Activated naive CD8-positive, alpha-beta T cell treated with anti-CD3 and anti-CD28 coated beads for 36 hours (primary cell): Measurements from ENCODE around the gene CASS4. TPM values are rescaled to one million over a fixed set of nuclear protein-coding genes. Genes with fewer than 3 reads are reported as not detected.
"Not testable (repeated sequence)": the region's sequence is repeated elsewhere in the genome, so short reads cannot be mapped to it uniquely, and the experiment has no call there.

Experiments used
- DNase-seq: peaks from one replicate; pipeline ENCODE4 v3.0.0; 2021
- H3K27ac Mint-ChIP-seq: one replicate; pipeline ENCODE4 v1.8.0; 2022; ENCODE audit warnings: mild to moderate bottlenecking, moderate library complexity, mixed read lengths
- H3K27me3 Mint-ChIP-seq: one replicate; pipeline ENCODE4 v1.8.0; 2022; ENCODE audit warnings: mild to moderate bottlenecking, mixed read lengths
- H3K36me3 Mint-ChIP-seq: one replicate; pipeline ENCODE4 v1.8.0; 2021; ENCODE audit warnings: mild to moderate bottlenecking, mixed read lengths
- H3K4me1 Mint-ChIP-seq: one replicate; pipeline ENCODE4 v1.8.0; 2021; ENCODE audit warnings: mixed read lengths
- H3K4me3 Mint-ChIP-seq: one replicate; pipeline ENCODE4 v1.8.0; 2022; ENCODE audit warnings: mild to moderate bottlenecking, moderate library complexity, mixed read lengths
- H3K9me3 Mint-ChIP-seq: one replicate; pipeline ENCODE4 v1.8.0; 2022; ENCODE audit warnings: mixed read lengths
- total RNA-seq, 2 experiments: library from RNA; stranded (reverse); gene quantifications; one replicate each; pipeline ENCODE4 v1.2.3, GENCODE V29; 2021

The CASS4 gene
- total RNA-seq, 2 experiments from 2014 or later = 3.0 to 3.4 TPM

DNA sequence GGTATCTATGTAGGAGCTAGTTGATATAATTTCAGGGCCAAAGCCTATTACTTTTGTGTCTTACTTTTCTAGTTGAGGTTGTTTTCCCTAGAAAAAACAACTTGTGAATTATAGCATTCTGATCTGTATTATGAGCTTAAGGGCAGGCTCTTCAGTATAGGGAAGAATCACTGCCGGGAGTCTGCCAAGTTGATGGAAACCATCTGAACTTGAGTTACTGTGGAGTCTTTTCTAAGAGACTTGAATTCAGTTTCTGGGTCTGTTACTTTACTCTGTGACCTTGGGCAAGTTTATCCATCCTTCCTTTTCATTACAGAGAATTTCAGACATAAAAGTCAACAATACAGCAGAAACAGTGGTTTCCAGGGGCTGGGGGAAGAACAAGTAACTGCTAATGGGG lies 2.1 kb upstream of the CASS4 start:
- no peak for DNase-seq
- peaks cover 5% of the 10 kb centered on the region for H3K9me3 Mint-ChIP-seq
- H3K27ac Mint-ChIP-seq = peak overlapping the region; percentile 8
- no peak overlapping the region for H3K4me3 Mint-ChIP-seq
- H3K36me3 Mint-ChIP-seq = peaks cover 56% of the 10 kb centered on the region
- H3K27me3 Mint-ChIP-seq = no peaks in the 10 kb centered on the region
- peaks cover 42% of the 10 kb centered on the region for H3K4me1 Mint-ChIP-seq

DNA sequence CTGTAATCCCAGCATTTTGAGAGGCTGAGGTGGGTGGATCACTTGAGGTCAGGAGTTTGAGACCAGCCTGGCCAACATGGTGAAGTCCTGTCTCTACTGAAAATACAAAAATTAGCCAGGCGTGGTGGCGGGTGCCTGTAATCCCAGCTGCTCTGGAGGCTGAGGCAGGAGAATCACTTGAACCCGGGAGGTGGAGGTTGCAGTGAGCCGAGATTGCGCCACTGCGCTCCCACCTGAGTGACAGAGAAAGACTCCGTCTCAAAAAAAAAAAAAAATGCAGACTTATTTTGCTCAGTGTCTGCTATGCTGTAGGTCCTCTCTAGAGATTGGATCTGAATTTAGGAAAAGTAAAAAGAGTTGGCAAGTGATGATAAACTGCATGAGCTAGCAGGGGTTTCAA lies 773 bp upstream of the CASS4 start:
- H3K9me3 Mint-ChIP-seq, H3K27me3 Mint-ChIP-seq, DNase-seq: not testable (repeated sequence)
- Mint-ChIP-seq H3K27ac (peak overlapping the region; percentile 90), H3K4me1 (peaks cover 45% of the 10 kb centered on the region), H3K4me3 (peak overlapping the region; percentile 80), H3K36me3 (peaks cover 45% of the 10 kb centered on the region)

DNA sequence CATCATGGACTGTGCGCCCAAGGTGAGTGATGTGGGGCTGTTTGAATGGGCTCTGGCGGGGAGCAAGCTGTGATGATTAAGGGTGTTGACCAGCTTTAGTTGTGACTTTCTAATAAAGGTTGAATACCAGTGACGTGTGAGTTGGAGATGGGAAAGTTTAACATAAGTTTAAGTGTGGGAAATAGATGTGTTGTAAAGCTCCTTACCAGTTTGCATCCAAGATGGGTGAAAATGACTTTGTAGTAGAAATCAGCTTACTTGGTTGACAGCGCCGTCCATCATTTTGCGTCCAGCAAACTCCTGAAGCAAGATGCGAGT lies 372 bp downstream of the CASS4 start:
- peaks cover 45% of the 10 kb centered on the region for H3K36me3 Mint-ChIP-seq

DNA sequence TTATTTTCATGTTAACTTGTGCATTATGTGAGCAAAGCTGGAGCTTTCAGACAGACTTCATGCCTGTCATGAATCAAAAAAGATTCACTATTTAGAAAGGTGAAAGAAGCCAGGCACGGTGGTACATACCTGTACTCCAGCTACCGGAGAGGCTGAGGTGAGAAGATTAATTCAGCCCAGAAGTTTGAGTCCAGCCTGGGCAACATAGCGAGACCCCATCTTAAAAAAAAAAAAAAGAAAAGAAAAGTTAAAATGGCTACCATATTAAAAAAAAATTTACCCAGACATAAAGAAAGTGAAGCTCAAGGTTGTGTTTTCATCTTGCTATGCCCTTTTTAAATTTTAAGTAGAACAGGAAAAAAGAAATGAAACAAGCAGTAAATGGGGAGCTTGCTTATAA lies 889 bp downstream of the CASS4 start:
- H3K27me3 Mint-ChIP-seq = no peaks in the 10 kb centered on the region
- peaks cover 5% of the 10 kb centered on the region for H3K9me3 Mint-ChIP-seq
- peak overlapping the region; percentile 90 for H3K27ac Mint-ChIP-seq
- no peak for DNase-seq
- H3K4me3 Mint-ChIP-seq = peak overlapping the region; percentile 80
- peaks cover 60% of the 10 kb centered on the region for H3K4me1 Mint-ChIP-seq
- peaks cover 43% of the 10 kb centered on the region for H3K36me3 Mint-ChIP-seq

More for the DNA sequence above, 372 bp downstream of the CASS4 start:
- no peaks in the 10 kb centered on the region for H3K27me3 Mint-ChIP-seq
- peak; percentile 32 for DNase-seq
- peak overlapping the region; percentile 80 for H3K4me3 Mint-ChIP-seq
- peaks cover 55% of the 10 kb centered on the region for H3K4me1 Mint-ChIP-seq
- peak overlapping the region; percentile 90 for H3K27ac Mint-ChIP-seq
- peaks cover 5% of the 10 kb centered on the region for H3K9me3 Mint-ChIP-seq

DNA sequence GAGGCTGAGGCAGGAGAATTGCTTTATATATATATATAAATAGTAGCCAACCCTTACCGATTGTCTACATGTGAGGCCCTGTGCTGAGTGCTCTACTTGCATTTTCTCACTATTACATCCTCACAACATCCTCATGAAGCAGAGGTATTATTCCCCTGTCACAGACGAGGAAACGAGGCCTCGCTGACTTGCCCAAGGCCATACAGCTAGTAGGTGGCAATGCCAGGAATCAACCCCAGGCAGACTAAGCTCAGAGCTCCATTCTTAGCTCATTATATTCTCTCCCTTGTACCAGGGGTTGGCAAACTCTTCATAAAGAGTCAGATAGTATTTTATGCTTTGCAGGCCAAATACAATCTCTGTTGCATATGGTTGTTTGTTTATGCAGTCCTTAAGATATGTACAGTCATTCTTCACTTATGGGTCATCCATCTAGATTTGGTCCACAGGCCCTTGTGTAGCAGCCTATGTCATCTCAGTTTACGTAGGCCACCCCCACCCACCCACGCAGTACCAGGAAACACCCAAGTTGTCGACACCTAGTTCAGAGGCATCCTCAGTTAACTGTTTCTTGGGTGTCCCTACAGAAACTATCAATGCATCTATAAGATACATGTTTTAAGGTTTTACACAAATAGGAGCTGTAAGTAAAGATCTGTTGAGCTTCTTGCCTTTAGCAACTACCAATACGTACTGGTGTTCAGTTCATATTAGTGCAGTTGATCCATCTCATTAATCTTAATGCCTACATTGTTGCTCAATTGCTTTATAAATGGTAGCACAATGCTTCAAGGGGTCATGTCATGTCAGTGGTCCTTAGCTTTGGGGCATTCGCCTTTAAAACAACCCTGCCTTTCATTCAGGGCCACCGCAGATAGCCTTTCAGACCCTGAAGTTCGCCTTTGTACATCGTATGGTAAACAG lies 3.0 kb downstream of the CASS4 start:
- Mint-ChIP-seq H3K27me3 (no peaks in the 10 kb centered on the region), H3K27ac (peak overlapping the region; percentile 83), H3K9me3 (peaks cover 5% of the 10 kb centered on the region), H3K4me3 (peak overlapping the region; percentile 27), H3K4me1 (peaks cover 74% of the 10 kb centered on the region), H3K36me3 (peaks cover 40% of the 10 kb centered on the region)
- peak; percentile 56 for DNase-seq

DNA sequence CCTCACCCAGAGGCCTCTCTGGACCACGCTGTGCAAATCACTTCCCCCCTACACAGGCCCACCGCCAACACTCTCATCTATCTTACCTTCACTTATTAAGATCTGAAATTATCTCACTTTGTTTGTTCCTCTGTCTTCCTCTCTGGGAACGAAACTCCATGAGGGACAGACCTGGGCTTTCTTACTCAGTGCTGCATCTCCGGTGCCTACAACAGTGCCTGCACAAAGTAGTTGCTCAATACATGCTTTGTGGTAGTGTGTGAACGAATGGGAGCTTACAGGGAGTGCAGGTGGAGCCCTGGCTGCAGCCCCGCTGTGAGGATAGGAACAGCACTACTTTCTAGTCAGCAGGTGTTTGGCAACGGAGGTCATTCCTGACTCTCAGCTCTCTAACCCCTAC lies 5.3 kb downstream of the CASS4 start:
- Mint-ChIP-seq H3K9me3 (peaks cover 4% of the 10 kb centered on the region), H3K27me3 (no peaks in the 10 kb centered on the region), H3K4me1 (peaks cover 81% of the 10 kb centered on the region), H3K4me3 (no peak overlapping the region), H3K27ac (peak overlapping the region; percentile 95), H3K36me3 (peaks cover 42% of the 10 kb centered on the region)
- DNase-seq = no peak

DNA sequence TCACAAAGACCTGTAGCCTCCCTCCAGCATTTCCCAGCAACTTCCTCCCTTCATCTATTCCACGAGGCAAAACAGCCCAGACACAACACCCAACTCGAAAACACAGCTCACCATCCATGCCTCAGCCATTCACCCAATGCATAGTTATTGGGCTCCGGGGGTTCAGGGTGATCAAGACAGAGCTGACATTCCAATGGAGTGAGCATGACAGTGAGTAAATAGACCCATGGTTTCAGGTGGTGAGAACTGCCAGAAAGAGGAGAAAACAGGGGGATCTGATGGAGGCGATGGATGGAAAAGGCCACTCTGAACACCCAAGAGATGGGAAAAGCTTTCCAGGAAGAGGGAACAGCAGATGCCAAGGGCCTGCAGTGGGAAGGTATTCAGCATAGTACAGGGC lies 5.9 kb downstream of the CASS4 start:
- peak overlapping the region; percentile 95 for H3K27ac Mint-ChIP-seq
- H3K4me3 Mint-ChIP-seq = peak overlapping the region; percentile 73
- peaks cover 40% of the 10 kb centered on the region for H3K36me3 Mint-ChIP-seq
- H3K27me3 Mint-ChIP-seq = no peaks in the 10 kb centered on the region
- DNase-seq = no peak
- peaks cover under 1% of the 10 kb centered on the region for H3K9me3 Mint-ChIP-seq
- peaks cover 81% of the 10 kb centered on the region for H3K4me1 Mint-ChIP-seq

DNA sequence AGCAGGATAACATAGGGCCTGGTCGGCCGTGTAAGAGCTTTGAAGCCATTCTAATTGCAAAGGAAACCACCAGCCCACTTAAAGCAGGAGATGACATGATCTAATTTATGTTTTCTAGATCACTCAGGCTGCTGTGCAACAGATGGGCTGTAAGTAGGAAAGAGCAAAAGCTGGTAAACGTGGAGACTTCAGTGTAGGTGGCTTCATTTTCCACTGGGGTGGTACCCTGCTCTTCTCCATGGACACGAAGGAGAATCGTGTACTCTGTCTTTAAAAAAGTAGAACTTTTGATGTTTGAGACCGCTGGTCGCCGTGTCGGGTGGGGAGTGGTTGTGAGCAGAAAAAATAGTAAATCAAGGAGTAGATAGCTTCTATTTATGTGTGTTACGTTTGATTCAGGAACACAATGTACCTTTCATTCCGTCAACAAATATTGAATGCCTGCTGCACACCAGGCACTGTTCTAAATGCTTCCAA lies 6.4 kb downstream of the CASS4 start:
- Mint-ChIP-seq H3K9me3 (no peaks in the 10 kb centered on the region), H3K36me3 (peaks cover 38% of the 10 kb centered on the region), H3K4me3 (peak overlapping the region; percentile 73), H3K4me1 (peaks cover 85% of the 10 kb centered on the region), H3K27me3 (no peaks in the 10 kb centered on the region), H3K27ac (peak overlapping the region; percentile 95)
- DNase-seq = no peak

DNA sequence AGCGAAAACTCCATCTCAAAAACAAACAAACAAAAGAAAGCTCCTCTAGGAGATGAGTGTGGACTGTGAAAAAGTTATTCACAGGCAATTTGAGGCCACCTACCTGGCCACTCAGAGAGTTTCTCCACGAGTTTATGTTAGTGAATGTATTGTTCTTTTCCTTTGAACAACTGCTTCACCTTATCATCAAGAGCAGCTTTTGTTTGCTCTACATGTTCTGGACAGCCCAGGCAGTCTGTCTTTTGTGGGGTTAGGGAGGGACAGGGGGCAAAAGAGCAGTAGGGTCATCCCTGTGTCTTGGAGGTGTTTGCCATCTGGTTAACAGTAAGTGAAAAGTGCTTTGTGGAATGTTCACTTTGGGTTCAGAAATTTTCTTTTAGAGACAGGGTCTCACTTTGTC lies 8.0 kb downstream of the CASS4 start:
- peak overlapping the region; percentile 58 for H3K27ac Mint-ChIP-seq
- H3K27me3 Mint-ChIP-seq = no peaks in the 10 kb centered on the region
- H3K9me3 Mint-ChIP-seq = no peaks in the 10 kb centered on the region
- H3K4me3 Mint-ChIP-seq = no peak overlapping the region
- no peak for DNase-seq
- H3K36me3 Mint-ChIP-seq = peaks cover 32% of the 10 kb centered on the region
- H3K4me1 Mint-ChIP-seq = peaks cover 86% of the 10 kb centered on the region

DNA sequence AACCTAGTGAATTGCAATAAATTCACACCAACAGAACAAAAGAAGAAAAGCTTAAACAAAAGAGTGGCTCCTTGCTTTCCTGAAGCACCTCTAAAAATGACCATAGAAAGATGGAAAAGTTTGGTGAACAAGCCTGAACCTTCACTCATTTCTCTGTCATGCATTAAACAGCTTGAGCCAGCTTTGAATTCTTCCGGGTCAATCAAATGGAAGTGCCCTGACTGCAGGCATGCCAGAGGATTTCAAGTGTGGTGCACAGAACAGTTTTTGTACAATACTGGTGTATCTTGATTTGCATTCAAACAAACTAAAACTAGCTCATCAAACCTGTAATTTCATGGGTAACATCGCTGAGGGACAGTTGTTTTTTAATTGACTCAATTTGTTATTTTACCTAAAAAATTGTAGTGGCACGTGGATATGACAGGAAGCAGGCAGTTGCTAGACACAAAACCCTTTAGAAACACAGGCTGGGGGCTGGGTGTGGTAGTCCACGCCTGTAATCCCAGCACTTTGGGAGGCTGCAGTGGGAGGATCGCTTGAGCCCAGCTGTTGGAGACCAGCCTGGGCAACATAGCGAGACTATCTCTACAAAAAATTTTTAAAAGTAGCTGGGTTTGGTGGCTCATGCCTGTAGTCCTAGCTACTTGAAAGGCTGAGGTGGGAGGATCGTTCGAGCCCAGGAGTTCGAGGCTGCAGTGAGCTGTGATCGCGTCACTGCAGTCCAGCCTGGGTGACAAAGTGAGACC lies 9.1 kb downstream of the CASS4 start:
- no peak overlapping the region for H3K4me3 Mint-ChIP-seq
- H3K36me3 Mint-ChIP-seq = peaks cover 32% of the 10 kb centered on the region
- H3K27ac Mint-ChIP-seq = peak overlapping the region; percentile 83
- no peak for DNase-seq
- H3K9me3 Mint-ChIP-seq = no peaks in the 10 kb centered on the region
- no peaks in the 10 kb centered on the region for H3K27me3 Mint-ChIP-seq
- peaks cover 83% of the 10 kb centered on the region for H3K4me1 Mint-ChIP-seq

DNA sequence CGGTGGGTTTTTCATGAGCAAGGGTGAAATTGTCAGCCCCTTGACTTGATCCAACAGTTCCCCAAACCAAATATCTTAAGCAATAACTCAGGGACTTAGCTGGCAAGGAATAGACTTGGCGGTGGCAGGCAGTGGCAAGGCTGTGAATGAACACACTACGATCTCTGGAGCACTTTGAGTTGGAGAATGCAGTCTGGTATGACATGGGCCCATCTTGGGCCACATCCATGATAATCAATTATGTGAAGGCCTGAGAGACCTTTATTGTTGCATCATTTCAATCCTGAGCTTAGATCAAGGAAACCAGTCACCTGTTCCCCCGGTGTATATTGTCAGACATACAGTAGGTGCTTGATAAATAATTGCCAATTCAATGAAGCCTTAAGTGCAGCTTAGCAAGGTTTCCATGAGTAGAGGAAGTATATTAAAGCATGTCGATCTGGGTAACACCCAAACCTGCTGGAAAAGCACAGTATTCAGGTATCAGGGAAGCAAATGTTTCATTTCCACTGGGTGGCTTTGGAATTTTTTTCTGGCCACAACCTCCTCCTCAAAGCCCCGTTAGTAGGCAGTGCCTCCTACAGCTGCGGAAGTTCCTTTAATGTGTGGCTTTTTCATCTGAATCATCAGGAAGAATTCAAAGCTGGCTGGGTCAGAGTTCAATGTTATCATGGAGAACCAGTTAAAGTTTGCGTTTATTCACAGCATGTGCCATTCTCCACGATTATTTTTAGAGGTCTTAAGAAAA lies 10.2 kb downstream of the CASS4 start:
- no peak for DNase-seq
- Mint-ChIP-seq H3K27ac (peak overlapping the region; percentile 83), H3K4me1 (peaks cover 77% of the 10 kb centered on the region), H3K27me3 (no peaks in the 10 kb centered on the region), H3K36me3 (peaks cover 26% of the 10 kb centered on the region), H3K9me3 (no peaks in the 10 kb centered on the region), H3K4me3 (peak overlapping the region; percentile 15)

DNA sequence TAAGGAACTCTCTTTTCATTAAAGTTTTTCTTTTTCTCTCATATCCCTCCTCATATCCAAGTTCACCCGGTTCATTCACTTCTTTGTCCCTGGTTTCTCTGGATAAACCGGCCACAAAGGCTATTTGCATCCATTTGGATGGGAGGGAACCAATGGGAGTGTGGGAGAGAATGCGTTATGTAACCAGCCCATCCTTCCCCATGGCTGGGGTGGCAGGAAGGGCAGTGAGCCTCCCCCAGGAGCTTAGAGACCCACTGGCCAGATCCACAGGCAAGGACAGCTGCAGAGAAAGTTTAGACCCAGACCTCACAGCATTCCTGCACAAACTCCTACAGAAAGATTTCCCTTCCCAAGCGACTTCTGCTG lies 10.7 kb downstream of the CASS4 start:
- H3K27me3 Mint-ChIP-seq = no peaks in the 10 kb centered on the region
- peaks cover 23% of the 10 kb centered on the region for H3K36me3 Mint-ChIP-seq
- DNase-seq = no peak
- H3K4me3 Mint-ChIP-seq = peak overlapping the region; percentile 4
- H3K27ac Mint-ChIP-seq = peak overlapping the region; percentile 83
- peaks cover 77% of the 10 kb centered on the region for H3K4me1 Mint-ChIP-seq
- no peaks in the 10 kb centered on the region for H3K9me3 Mint-ChIP-seq

DNA sequence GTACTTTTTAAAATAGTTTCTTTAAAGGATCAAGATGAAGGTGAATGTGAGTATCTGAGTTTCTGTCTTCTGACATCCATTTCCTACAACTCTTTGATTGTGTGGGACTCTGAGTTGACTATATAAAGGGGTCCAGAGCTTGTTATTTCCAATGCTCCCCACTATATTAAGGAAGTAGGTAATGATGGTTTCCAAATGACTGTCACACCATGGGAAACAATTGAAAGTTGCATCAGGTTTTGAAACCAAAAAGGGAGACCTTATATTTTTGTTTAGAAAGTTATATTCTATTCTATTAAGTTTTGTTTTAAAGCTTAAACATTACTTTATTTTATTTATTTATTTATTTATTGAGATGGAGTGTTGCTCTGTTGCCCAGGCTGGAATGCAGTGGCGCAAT lies 11.2 kb downstream of the CASS4 start:
- no peak for DNase-seq
- H3K9me3 Mint-ChIP-seq = no peaks in the 10 kb centered on the region
- H3K36me3 Mint-ChIP-seq = peaks cover 23% of the 10 kb centered on the region
- no peaks in the 10 kb centered on the region for H3K27me3 Mint-ChIP-seq
- peaks cover 77% of the 10 kb centered on the region for H3K4me1 Mint-ChIP-seq
- H3K4me3 Mint-ChIP-seq = no peak overlapping the region
- H3K27ac Mint-ChIP-seq = peak overlapping the region; percentile 83

DNA sequence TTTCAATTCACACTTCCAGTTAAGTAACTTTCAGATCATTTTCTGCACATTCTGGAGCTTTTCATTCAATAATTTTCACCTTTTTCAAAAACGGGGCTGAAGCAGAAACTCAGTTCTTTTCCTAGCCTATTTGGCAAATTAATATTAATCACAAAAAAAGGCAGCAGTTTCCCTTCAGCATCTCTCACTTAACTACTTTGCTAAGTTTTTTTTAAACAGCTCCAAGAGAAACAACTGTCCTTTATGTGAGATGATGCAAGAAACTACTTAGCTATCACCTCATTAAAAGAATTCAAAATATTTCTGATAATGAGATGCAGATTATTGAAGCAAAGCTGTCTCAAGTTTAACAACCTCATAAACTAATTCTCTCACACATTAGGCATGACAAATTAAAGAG lies 11.8 kb downstream of the CASS4 start:
- H3K27me3 Mint-ChIP-seq = no peaks in the 10 kb centered on the region
- H3K4me1 Mint-ChIP-seq = peaks cover 77% of the 10 kb centered on the region
- peaks cover 22% of the 10 kb centered on the region for H3K36me3 Mint-ChIP-seq
- H3K9me3 Mint-ChIP-seq = no peaks in the 10 kb centered on the region
- no peak for DNase-seq
- no peak overlapping the region for H3K27ac Mint-ChIP-seq
- H3K4me3 Mint-ChIP-seq = no peak overlapping the region

DNA sequence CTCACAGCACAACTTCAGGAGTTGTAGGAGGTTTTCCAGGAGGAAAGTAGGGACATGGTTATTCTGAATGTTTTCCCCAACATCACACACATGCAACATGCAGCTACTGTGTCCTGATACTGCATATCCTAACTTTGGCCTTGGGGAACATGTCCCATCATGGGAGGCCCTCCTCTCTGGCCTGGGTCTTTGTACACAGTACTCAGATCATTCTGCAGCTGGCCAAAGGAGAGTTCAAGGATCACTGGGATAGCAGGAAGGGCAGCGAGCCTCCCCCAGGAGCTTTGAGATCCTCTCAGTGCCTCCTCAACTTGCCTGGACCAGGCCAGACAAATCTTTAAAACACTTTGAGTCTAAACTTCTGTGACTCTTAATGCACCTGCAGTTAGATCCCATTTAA lies 12.9 kb downstream of the CASS4 start:
- DNase-seq = no peak
- Mint-ChIP-seq H3K27me3 (no peaks in the 10 kb centered on the region), H3K27ac (peak overlapping the region; percentile 45), H3K9me3 (no peaks in the 10 kb centered on the region), H3K36me3 (peaks cover 27% of the 10 kb centered on the region), H3K4me3 (no peak overlapping the region), H3K4me1 (peaks cover 81% of the 10 kb centered on the region)
